GM18858 (cell line): ENCODE data around the gene MRTFB.

ENCODE experiments used
- ATAC-seq: cut with Tn5 transposase; IDR thresholded peaks from one replicate; pipeline ENCODE4 v1.9.1; 2021; ENCODE audit not compliant: unreplicated experiment

The MRTFB gene

DNA sequence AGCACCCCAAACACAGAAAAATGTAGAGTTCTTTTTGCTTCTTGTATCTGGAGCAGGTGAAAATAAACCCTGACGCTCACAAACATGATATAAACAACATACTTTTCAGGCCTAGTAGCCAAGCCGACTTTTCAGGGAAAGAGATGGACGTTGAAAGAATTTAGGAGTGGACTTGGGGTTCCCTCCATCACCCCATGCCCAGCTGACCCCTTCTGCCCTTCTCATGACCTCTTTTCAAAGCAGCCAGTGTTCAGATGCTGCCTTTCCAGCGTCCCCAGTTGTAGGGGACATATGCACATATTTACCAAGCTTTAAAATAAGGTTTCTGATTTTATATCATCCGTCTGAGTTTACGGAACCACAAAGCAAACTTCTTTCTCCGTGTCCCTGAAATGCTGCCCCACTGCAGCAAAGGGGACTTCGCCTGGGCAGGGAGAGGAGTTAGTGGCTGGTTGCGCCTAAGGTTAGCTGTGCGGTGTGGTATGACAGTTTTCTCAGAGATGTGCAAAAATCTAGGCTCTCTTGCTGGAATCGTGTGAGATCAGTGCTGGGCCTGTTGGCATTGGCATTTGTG lies 235.5 kb downstream of the MRTFB start:
- ATAC-seq: no peak

DNA sequence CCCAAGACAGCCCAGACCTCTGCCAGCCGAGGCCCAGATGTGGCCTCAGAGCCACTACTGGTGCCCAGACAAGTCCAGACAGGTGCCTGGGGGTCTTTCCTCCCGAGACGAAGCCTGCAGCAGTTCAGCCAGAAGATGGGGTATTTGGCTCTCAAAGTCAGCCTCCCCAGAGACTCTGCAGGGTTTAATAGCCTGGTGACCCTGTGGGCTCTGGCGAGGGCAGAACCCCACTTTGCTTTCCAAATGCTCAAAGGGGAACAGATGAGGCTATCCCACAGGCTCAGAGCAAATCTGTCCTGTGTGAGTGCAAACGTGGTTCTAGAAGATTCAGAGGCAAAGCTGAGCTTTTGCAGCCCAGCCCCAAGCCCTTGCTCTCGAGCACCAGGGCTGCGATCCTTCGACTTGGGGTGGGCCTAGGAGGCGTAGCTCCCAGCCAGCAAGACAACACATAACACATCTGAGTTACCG lies 236.0 kb downstream of the MRTFB start:
- ATAC-seq: no peak

DNA sequence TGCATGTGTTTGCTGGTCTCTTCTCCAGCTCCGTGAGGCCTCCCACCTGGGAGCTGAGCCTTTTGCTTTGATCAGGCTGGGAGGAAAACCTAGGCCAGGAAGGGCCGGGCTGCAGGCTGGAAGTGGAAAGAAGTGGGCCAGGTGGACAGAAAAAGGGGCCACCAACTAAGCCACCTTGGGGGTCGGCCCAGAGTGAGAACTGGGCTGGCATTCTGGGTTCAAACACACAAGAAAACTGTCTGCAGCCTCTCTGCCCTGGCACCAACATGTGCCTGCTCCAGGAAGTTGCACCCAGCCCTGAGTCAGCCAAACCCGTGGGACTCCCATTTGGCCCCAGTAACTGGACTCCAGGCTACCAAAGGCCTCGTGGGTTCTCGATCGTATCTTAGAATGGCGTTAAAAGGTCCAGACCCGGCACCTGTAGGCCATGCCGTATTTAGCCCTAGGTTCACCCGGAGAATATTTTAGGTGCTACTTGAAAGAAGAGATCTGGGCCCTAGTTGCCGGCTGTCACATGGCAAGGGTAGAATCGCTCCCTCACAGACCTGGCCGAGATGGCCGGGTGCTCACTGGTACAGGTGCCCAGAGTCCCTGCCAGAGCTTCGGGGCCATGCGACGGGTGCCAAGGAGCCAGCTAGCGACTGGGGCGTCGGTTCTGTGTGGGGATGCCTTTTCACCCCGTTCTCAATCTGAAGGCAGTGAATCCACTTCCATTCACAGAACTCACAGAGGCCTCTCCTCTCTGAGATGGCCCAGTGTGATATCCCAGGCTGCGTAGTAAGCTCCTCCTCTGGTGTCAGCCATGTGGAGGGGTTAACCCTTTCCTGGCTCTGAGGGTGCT lies 236.6 kb downstream of the MRTFB start:
- no peak for ATAC-seq

DNA sequence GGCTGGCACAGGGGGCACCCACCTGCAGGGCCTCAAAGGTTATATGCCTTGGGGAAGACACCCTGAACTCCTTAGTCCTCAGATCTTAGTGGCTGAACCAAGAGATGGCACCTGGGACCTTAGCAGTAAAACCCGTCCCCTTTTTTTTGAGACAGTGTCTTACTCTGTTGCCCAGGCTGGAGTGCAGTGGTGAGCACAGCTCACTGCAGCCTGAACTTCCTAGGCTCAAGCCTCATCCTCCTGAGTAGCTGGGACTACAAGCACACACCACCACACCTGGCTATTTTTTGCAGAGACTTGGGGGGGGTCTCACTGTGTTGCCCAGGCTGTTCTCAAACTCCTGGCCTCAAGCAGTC lies 237.2 kb downstream of the MRTFB start:
- no peak for ATAC-seq

DNA sequence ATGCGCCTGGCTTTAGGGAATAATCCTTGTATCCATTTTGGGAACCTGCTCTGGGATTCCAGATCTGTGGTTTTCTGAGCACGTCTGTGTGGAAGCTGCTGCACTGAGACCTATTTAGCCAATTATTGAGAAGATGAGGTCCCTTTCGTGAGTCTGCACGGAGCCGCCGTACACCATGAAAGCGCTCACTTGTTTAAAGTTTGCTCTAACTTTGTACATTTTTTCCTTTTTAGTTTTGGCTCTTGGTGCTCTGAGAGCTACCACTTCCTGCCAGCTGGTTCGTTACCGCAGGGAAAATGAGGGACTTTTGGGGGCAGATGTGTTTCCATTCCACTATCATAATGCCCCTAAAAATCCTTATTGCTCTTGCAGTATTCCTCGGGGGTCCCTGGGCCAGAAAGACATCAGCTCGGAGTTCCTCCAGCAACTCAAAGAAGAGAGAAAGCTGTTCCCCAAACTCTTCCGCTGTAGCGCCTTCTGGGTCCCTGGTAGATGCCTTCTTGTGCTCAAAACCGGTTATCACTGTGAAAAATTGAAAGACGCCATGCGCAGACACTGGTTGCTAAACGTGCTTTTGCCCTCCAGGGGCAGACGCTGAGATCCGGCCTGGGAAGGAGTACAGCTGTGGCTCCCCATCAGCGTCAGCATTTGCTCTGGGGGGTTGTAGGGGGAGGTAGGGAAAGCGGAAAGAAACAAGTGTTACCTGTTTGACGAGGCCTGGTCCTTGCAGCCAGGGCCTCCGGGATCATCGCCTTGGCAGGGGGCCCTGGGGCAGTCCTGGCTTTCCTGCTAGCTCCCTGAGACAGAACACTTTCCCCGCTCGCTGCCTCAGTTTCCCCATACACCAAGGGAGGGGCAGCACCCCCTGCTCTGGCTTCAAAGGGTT lies 238.1 kb downstream of the MRTFB start:
- ATAC-seq: no peak

DNA sequence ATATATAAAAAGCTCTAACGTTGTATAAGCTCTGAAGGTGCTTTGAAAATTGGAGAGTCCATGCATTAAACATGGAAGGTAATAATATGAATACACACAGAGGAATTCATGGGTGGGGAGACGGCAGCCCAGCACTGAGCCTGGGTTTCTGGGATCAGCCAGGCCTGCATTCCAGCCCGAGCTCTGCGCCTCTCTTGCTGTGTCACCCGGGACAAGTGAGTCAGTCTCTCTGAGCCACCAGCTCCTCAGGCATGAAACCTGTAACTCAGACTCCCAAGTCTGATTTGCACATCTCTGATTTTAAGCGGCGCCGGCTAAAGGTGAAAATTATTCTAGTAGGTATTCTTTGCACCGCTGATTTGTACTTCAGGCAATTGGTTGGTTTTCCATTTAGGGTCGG lies 238.8 kb downstream of the MRTFB start:
- no peak for ATAC-seq

DNA sequence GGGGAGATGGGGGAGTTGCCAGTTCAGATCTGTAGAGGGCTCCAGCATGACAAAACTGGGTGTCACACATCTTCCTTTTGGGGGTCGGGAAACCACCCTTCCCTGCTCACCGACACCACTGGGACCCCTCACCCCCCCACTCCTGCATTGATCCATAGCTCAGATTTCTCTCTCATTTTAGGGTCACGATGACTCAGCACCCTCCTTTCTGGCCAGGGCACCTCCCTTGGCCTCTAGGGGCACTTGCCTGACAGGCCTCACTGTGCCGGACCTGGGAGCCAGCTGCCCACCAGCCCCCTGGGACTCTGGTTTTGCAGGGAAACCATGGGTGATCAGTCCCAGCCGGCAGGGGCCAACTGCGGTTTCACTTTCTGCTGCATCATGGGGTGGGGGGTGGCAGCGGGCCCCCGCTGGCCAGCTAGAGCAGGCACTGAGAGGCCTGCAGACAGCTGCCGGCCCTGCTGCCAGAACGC lies 239.4 kb downstream of the MRTFB start:
- no peak for ATAC-seq

DNA sequence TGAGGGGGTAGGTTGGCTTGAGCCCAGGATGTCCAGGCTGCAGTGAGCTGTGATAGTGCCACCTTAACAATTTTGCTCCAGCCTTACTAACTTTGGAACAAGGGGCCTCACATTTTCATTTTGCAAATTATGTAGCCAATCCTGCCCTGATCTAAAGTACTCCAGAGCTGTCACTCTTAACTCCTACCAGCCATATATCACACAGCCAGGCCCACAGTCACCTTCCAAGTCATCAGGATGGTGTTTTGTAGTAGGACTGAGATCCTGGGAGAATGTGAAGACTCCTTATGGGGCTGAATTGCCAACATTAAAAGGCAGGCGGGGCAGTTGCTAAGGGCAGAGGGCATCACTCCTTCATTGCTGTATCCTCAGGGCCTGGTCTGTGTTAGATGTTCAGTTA lies 243.0 kb downstream of the MRTFB start:
- ATAC-seq: no peak

DNA sequence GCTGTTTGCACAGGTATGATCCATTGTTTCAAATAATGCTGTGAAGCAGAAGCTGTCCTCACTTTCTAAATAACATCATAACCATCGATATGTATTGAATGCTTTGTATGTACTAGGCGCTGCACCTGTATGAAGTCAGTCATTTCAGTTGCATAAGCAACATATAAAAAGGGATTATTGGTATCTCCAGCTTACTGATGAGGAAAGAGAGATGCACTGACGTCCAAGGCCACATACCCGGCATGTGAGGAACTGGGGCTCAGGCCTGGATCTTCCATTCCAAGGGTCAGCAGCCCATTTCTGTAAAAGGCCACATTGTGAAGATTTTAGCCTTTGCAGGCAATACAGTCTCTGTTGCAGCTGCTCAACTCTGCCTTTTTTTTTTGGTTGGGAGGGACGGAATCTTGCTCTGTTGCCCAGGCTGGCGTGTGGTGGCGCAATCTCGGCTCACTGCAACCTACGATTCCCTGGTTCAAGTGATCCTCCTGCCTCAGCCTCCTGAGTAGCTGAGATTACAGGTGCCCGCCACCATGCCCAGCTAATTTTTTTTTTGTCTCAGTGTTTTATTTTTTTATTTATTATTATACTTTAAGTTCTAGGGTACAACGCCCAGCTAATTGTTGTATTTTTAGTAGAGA lies 244.7 kb downstream of the MRTFB start:
- no peak for ATAC-seq
